Right ventricle myocardium inferior (tissue), 1 donor: Measurements from ENCODE around the gene PCDH10. TPM values are rescaled to one million over a fixed set of nuclear protein-coding genes. Genes with fewer than 3 reads are reported as not detected.
A peak's percentile ranks its signal among the peaks of the same experiment; 100 is the strongest.

Source experiments
- ATAC-seq: fragments of 200-7000 bp; cut with Tn5 transposase; one replicate; pipeline ENCODE4 v1.9.1; 2020; ENCODE audit warnings: mild to moderate bottlenecking, moderate library complexity
- DNase-seq: peaks from one replicate; pipeline ENCODE4 v3.0.0; 2021; ENCODE audit errors: missing footprints
- intact Hi-C: fragments of 100-400 bp; cut with DNase I; formaldehyde crosslinking; loops from one replicate; pipeline ENCODE4 v1.11.0; 2022
- total RNA-seq: library from RNA; stranded (reverse); fragmentation: NEBNext Ultra II Directional; extraction: Animal tissue kit (Norgen Biotek cat#: 25700); gene quantifications from one replicate; pipeline ENCODE4 v1.2.1, GENCODE V29; 2021
- donor health status: DM: no; HTN: yes; CAD: no; lungs with severe emphysema.

The PCDH10 gene
- total RNA-seq, 1 donor from 2014 or later: 0.03 TPM

DNA sequence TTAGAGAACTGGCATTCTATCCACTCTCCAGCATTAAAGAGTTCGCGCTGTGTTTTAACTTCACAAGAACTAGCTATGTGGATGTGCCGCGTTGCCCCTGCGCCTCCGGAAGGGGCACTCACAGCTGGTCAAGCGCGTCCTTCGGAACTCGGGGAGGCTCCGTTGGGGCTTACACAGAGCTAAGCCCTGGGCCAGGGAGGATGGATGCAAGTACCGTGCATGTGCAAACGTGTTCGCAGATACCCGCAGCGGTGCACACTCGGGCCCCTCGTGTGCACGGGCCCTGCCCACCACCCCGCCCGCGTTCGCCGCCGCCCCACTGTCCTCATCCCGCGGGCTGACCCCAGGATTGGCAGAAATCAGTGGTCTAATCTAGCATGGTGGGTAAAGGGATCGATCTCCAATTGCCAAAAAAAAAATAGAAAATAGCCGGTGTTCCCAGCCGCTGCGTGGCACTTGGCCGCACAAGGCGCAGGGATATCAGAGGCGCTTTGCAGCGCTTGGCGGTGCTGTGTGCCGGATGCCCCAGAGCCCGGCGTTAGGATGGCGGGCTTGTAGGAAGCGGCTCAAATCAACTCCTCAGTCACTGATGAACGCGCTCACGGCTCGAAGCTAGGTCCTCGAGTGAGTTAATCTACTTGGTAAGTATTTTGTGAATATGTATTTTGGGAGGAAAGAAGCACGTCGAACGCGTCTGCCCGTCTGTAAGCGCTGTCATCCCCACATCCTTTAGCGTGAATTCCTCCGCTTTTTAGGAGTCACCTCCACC, 989 bp upstream of the PCDH10 start:
- ATAC-seq (no peak), DNase-seq (no peak)
- intact Hi-C loops: no loop called here

DNA sequence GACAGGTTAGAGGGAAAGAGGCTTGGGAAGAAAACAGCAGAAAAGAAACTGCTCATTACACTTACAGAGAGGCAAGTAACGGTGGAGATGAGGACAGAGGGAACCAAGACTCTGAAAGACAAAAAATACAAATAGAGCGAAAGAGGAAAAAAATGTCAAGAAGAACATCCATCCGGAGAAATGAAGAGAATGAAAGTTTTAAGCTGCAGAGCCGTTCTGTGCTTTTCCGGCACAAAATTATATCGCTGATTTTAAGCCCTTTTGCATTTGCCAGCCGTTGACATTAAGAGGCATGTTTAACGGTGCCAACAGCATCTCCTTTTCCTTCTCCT, 236 bp downstream of the PCDH10 start:
- intact Hi-C loops: no loop called here
- ATAC-seq: no peak

DNA sequence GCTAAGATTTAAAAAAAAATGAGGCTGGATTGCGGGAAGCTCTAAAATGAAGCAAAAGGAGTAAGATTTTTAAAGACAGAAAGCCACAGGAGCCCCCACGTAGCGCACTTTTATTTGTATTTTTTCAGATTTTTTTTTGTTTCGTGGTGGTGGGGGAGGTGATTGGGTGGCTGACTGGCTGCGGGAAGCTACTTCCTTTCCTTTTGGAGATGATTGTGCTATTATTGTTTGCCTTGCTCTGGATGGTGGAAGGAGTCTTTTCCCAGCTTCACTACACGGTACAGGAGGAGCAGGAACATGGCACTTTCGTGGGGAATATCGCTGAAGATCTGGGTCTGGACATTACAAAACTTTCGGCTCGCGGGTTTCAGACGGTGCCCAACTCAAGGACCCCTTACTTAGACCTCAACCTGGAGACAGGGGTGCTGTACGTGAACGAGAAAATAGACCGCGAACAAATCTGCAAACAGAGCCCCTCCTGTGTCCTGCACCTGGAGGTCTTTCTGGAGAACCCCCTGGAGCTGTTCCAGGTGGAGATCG, 908 bp downstream of the PCDH10 start:
- ATAC-seq (no peak), DNase-seq (no peak)
- intact Hi-C loops: no loop called here

More for the DNA sequence above, 236 bp downstream of the PCDH10 start:
- DNase-seq: no peak

DNA sequence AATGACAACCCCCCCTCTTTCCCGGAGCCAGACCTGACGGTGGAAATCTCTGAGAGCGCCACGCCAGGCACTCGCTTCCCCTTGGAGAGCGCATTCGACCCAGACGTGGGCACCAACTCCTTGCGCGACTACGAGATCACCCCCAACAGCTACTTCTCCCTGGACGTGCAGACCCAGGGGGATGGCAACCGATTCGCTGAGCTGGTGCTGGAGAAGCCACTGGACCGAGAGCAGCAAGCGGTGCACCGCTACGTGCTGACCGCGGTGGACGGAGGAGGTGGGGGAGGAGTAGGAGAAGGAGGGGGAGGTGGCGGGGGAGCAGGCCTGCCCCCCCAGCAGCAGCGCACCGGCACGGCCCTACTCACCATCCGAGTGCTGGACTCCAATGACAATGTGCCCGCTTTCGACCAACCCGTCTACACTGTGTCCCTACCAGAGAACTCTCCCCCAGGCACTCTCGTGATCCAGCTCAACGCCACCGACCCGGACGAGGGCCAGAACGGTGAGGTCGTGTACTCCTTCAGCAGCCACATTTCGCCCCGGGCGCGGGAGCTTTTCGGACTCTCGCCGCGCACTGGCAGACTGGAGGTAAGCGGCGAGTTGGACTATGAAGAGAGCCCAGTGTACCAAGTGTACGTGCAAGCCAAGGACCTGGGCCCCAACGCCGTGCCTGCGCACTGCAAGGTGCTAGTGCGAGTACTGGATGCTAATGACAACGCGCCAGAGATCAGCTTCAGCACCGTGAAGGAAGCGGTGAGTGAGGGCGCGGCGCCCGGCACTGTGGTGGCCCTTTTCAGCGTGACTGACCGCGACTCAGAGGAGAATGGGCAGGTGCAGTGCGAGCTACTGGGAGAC, 1.6 kb downstream of the PCDH10 start:
- no peak for ATAC-seq
- intact Hi-C loops: no loop called here
- peak; percentile 66 for DNase-seq

DNA sequence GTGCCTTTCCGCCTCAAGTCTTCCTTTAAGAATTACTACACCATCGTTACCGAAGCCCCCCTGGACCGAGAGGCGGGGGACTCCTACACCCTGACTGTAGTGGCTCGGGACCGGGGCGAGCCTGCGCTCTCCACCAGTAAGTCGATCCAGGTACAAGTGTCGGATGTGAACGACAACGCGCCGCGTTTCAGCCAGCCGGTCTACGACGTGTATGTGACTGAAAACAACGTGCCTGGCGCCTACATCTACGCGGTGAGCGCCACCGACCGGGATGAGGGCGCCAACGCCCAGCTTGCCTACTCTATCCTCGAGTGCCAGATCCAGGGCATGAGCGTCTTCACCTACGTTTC, 2.2 kb downstream of the PCDH10 start:
- no peak for DNase-seq
- ATAC-seq: no peak
- intact Hi-C loops: no loop called here

DNA sequence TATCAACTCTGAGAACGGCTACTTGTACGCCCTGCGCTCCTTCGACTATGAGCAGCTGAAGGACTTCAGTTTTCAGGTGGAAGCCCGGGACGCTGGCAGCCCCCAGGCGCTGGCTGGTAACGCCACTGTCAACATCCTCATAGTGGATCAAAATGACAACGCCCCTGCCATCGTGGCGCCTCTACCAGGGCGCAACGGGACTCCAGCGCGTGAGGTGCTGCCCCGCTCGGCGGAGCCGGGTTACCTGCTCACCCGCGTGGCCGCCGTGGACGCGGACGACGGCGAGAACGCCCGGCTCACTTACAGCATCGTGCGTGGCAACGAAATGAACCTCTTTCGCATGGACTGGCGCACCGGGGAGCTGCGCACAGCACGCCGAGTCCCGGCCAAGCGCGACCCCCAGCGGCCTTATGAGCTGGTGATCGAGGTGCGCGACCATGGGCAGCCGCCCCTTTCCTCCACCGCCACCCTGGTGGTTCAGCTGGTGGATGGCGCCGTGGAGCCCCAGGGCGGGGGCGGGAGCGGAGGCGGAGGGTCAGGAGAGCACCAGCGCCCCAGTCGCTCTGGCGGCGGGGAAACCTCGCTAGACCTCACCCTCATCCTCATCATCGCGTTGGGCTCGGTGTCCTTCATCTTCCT, 2.7 kb downstream of the PCDH10 start:
- ATAC-seq (no peak), DNase-seq (peak; percentile 66)
- intact Hi-C loops: no loop called here

DNA sequence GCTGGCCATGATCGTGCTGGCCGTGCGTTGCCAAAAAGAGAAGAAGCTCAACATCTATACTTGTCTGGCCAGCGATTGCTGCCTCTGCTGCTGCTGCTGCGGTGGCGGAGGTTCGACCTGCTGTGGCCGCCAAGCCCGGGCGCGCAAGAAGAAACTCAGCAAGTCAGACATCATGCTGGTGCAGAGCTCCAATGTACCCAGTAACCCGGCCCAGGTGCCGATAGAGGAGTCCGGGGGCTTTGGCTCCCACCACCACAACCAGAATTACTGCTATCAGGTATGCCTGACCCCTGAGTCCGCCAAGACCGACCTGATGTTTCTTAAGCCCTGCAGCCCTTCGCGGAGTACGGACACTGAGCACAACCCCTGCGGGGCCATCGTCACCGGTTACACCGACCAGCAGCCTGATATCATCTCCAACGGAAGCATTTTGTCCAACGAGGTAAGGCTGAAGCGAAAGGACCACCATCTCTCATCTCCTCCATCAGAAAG, 3.3 kb downstream of the PCDH10 start:
- DNase-seq: no peak
- no peak for ATAC-seq
- intact Hi-C loops: no loop called here

DNA sequence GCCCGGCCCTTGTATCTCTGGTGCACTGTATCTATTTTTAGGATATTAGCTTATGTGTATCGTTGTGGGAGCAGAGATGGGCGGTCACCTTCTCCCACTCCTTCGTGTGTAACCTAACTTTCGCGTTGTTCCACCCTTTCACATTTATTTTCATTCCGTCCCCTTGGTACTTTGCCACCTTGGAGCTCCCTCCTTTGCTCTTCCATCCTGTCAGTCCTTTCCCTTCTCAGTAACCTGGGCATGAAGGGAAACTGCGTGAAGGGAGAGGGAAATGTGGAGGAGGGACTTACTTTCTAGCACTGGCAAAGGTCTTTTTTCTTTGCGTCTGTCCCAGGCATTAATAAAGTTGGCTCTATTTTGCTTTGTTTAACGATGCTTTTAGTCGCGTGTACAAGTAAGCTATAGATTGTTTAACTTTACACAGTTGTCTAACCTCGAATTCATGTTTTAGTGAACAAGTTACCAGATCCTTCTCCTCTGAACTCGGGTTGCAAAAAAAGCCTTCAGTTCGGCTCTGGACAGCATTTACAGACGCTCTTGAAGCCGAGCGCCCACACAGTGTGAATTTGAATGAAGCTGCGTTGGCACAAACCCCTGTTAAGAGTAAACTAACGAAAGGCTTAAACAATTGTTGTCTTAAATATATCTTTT, 3.9 kb downstream of the PCDH10 start:
- intact Hi-C loops: no loop called here
- ATAC-seq (no peak), DNase-seq (no peak)

DNA sequence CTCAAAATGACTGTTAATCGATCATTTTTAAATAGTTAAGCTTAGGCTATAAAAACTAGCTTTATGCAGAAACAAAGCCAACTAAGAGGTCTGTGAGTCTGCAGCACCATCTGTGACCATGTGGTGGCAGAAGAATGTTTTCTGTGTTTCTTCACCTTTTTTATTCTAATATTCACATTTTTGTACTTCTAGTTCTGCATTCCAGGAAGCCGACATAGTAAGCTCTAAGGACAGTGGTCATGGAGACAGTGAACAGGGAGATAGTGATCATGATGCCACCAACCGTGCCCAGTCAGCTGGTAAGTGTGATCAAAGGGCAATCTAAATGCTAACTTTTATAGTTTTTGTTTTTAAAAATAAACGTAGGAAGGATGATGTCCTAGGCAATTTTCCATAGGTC, 5.6 kb downstream of the PCDH10 start:
- ATAC-seq (no peak), DNase-seq (no peak)
- intact Hi-C loops: no loop called here

DNA sequence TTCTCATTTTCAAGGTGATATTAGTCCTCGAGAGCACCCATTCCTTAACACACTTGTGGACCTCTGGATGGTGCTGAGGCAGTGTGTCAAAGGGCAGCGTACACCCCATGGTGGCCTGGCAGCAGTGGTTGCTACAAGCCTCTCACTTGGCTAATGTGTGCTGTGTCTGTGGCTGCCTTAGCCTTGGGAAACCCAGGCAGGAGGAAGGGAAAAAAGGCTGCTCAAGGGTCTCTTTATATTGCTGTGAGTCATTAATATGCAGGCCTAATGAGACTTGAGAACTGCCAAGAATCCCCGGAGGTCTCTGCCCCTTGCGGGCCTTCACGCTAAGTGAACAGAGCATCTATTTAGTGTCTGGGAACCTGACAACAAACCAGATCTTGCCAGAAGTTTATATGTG, 7.0 kb downstream of the PCDH10 start:
- intact Hi-C loops: no loop called here
- DNase-seq: no peak
- ATAC-seq: no peak

DNA sequence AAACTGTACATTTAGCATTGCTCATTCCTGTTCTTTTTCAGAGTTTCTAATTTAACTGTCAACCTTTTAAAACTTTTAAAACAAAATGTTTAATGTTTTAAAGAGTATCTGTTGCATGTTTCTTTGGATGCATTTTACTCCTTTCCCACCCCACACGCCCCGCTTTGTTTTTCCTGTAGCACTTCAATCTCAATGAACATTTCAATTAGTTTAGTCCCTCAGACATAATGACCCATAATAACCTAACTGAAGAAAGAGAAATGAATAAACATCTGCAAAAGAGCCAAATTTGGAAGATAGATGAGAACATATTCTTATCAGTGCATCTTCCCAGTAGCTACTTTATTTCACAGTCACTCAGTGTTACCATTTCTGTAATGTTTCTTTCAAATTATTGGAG, 7.5 kb downstream of the PCDH10 start:
- intact Hi-C loops: no loop called here
- ATAC-seq (no peak), DNase-seq (no peak)

DNA sequence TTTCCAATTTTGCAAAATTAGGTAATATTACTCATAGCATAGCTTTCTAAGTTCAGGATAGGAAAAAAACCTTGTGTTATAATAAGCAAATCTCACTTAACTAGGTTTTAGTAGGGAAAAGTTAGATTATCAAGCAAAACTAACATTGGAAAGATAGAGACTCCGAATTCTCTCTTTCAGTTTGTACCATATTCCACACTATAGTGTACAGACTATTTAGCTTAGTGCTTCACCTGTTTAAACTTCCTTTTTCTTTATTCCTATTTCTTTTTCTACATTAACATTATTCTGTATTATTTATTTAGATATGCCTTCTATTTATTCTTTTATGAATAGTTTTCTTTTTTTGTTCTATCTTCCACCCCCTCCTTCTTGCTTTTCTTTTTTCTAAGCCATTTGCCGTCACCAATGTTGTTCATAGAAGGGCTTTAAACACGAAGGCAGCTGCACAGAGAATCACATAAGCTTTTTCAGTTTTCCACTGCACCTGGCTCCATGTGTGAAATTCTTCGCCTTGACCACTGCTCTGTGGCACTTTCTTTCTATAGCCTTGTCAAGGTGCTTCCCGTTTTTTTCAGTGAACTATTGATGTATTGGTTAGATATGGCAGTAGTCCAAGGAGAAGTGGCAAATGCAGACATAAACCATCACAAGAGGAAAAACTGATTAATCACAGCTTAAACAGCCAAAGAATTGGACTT, 8.5 kb downstream of the PCDH10 start:
- ATAC-seq (no peak), DNase-seq (no peak)
- intact Hi-C loops: no loop called here

DNA sequence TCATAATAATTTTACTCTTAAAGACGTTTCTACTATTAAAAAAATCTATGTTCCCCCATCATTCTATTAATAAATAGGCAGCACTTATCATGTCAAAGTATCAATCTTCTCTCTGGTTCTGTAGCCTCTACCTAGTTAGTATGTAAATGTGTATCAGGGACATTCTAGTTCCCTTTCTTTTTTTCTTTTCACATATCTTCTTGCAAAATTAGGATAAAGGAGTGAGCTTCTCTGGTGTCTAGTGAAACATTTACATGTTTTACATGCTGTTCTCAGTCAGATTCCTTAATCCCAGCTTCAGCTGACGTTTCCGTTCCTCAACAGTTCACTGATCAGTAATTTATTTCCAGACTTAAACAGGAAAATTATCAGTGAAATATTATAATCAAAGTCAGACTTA, 11.8 kb downstream of the PCDH10 start:
- no peak for ATAC-seq
- intact Hi-C loops: no loop called here

DNA sequence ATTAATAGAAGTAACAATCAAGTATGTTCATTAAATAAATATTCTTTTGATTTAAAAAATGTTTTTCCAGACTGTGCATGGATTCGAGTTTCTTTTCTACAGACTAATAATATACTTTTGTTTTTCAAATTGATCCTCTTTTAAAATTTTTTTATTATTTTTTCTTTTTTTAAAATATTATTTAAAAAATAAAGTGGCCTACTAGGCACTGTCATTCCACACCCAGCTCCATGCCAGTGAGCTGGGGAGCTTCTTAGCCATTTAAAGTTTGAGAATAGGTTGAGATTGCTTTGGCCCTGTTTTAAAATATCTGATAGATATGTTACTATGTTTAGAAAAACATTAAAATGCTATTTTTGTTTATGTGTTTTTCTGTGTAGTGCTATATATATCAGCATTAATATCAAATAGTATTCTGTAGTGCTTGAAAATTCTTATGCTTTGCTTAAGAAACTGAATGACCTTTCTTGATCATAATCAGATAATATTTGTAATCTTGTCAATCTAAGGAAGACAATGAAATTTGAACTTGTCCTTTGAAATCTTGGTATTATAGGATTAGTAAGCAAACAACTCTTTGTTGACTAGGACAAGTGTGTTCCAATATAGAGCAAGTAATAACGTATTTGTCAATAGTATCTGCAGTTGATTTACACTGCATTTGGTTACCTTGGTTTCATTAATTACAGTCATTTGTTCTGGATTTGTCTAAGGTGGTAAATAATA, 12.6 kb downstream of the PCDH10 start:
- intact Hi-C loops: no loop called here
- DNase-seq (no peak), ATAC-seq (no peak)

More for the DNA sequence above, 11.8 kb downstream of the PCDH10 start:
- no peak for DNase-seq

DNA sequence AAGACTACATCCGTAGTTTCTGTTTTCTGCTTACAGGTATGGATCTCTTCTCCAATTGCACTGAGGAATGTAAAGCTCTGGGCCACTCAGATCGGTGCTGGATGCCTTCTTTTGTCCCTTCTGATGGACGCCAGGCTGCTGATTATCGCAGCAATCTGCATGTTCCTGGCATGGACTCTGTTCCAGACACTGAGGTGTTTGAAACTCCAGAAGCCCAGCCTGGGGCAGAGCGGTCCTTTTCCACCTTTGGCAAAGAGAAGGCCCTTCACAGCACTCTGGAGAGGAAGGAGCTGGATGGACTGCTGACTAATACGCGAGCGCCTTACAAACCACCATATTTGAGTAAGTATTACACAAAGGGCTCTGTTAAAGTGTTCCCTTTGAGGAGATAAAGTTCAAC, 13.8 kb downstream of the PCDH10 start:
- DNase-seq (no peak), ATAC-seq (no peak)
- intact Hi-C loops: no loop called here

DNA sequence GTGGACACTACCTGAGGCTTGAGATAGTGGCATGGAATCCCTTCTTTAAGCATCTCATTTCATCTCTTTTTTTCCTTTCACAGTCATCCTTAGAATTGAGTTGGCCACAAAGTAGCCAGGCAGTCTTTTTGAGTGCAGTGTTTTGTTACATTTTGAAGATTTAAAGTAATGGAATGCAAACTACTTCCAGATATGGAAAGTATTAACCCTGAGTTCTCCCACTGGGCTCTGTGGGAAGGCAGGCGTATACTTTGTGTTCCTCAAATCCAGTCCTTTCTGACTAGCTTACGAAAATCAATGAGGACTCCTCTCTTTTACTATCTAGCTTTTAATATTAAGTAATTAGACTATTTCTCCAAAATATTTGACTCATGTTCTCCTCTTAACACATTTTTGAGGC, 29.9 kb downstream of the PCDH10 start:
- ATAC-seq (no peak), DNase-seq (no peak)
- intact Hi-C loops: no loop called here

DNA sequence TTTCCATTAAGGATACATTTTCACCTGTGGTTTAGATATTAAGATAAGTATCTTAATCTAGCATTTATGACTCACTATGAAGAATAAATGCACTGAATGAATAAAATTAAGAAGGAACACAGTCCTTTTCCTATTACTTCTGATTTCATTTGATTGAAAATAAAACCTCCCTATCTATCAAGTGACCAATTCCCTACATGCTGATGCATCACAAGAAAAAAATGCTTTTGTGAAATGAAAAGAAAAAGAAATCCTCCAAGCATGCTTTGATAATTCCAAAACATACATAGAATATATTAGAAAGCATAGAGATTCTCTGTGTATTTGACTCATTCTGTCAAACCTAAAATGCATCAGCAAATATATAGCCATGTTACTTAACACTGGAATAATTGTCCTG, 37.1 kb downstream of the PCDH10 start:
- intact Hi-C loops: no loop called here
- no peak for ATAC-seq
- no peak for DNase-seq

DNA sequence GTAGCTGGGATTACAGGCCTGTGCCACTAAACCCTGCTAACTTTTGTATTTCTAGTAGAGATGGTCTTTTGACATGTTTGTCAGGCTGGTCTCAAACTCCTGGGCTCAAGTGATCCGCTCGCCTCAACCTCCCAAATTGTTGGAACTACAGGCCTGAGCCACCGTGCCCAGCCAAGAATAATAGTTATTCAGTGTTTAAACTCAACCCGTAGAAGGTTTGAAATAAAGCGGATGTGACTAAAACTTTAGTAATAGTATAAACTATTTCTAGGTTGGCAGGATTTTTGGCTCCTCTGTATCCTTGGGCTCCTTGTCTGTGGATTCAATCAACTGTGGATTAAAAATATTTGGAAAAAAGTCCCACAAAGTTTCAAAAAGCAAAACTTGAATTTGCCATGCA, 37.8 kb downstream of the PCDH10 start:
- no peak for ATAC-seq
- intact Hi-C loops: no loop called here
- DNase-seq: peak; percentile 4
